GM19397 (cell line): Measurements from ENCODE around the gene IFNL1.
"Not testable (repeated sequence)": the region's sequence is repeated elsewhere in the genome, so short reads cannot be mapped to it uniquely, and the experiment has no call there.

Experiments
- ATAC-seq: cut with Tn5 transposase; IDR thresholded peaks from one replicate; pipeline ENCODE4 v1.9.1; 2021; ENCODE audit warnings: mild to moderate bottlenecking, moderate library complexity; ENCODE audit not compliant: unreplicated experiment

IFNL1 gene

GRCh38 chr19:39270036-39270871, 26.0 kb upstream of the IFNL1 start:
- ATAC-seq = no peak

GRCh38 chr19:39273859-39274258, 22.3 kb upstream of the IFNL1 start:
- not testable (repeated sequence) for ATAC-seq

GRCh38 chr19:39275578-39275977, 20.6 kb upstream of the IFNL1 start:
- ATAC-seq = no peak

GRCh38 chr19:39276740-39277139, 19.5 kb upstream of the IFNL1 start:
- no peak for ATAC-seq

- ATAC-seq = no peak
Observed at GRCh38 chr19:39277598-39277997, 18.6 kb upstream of the IFNL1 start.

DNA sequence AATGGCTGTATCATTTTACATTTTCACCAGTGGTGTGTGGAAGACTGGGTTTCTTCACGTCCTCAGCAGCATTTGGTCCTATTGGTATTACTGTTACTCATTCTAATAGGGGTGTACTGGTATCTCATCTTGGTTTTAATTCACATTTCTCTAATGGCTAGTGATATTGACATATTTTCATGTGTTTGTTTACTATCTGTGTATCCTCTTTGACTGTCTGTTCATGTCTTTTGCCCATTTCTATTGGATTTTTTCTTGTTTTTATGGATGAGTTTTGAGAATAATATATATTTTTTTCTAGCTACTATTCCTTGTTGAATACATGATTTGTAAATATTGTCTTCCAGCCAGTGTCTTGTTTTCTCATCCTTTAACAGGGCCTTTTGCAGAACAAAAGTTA, 14.2 kb upstream of the IFNL1 start:
- ATAC-seq = no peak

- ATAC-seq = no peak
Observed at GRCh38 chr19:39284032-39284431, 12.2 kb upstream of the IFNL1 start.

DNA sequence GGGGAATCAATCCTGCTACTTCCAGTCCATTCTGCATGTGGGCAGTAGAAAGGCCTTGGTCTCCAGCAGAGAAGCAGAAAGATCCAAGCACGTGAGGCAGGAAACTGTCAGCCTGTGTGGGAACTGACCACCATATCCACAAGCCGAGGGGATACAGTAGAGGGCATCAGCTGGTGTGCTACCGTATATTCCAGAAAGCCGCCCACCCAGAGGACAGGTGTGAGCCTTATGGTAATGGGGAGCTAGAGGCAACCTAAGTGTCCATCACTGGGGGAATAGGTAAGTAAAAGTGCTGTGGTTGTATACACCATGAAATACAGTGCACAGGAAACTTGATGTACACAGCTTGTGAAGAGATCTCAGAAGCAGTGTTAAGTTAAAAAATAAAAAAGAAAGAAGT, 2.8 kb upstream of the IFNL1 start:
- no peak for ATAC-seq

- ATAC-seq = no peak
Observed at GRCh38 chr19:39296906-39297305, 699 bp downstream of the IFNL1 start.

- ATAC-seq = no peak
Observed at GRCh38 chr19:39297931-39298634, 1.9 kb downstream of the IFNL1 start.

- ATAC-seq = no peak
Observed at GRCh38 chr19:39299404-39299803, 3.2 kb downstream of the IFNL1 start.

GRCh38 chr19:39299832-39300231, 3.6 kb downstream of the IFNL1 start:
- no peak for ATAC-seq

- no peak for ATAC-seq
Observed at GRCh38 chr19:39301021-39301420, 4.8 kb downstream of the IFNL1 start.

- ATAC-seq = no peak
Observed at GRCh38 chr19:39301562-39301961, 5.4 kb downstream of the IFNL1 start.

DNA sequence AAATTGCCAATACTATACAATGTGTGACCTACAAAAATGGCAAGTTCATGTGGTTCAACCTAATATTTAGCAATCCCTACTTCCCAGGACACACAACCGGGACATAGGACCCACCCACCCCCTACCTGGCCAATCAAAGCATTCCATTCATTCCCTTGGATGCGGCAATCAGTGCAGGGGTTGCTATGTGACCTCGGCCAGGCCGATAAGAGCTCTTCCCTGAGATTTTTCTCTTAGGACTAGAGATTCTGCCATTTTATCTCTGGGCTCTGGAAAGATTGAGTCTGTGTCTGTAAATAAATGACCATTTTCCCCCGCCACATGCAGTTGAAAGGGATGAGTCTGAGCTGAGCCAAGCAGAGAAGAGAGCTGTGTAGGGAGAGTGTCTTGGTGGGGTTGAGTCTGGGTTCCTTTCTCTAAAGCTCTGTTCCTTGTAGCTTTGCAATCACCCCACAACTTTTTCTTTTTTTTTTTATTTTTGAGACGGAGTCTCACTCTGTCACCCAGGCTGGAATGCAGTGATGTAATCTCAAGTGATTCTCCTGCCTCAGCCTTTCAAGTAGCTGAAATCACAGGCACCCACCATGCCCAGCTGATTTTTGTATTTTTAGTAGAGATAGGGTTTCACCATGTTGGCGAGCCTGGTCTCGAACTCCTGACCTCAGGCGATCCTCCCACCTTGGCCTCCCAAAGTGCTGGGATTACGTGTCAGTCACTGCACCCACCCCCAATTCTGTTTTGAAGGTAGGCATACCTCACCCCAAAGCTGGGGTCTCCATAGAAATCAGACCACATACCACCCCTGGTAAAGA, 7.4 kb downstream of the IFNL1 start:
- no peak for ATAC-seq

- ATAC-seq = no peak
Observed at GRCh38 chr19:39304185-39304513, 7.9 kb downstream of the IFNL1 start.

GRCh38 chr19:39304701-39305571, 8.7 kb downstream of the IFNL1 start:
- no peak for ATAC-seq

DNA sequence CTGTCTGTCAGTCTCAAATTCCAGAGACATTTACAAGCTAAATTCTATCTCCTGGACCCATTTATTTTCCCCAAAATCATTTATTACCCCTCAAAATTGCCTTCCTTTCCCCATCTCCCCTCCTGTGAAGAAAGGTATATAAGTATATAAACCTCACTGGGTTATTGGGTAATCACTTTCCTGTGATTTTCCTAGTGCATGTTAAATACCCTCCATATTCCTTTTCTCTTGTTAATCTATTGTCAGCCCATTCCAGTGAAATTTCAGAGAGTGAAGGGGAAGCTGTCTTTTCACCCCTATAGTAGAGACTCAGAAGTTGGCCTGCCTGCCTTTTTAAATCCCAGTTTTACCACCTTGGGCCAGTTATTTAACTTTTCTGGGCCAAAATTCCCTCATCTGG, 9.9 kb downstream of the IFNL1 start:
- ATAC-seq = no peak

- ATAC-seq = no peak
Observed at GRCh38 chr19:39307046-39307821, 11.0 kb downstream of the IFNL1 start.
